GM19351 (cell line): ENCODE data around the gene ALPG.
"Not testable (repeated sequence)": the region's sequence is repeated elsewhere in the genome, so short reads cannot be mapped to it uniquely, and the experiment has no call there.

ENCODE experiments used
- ATAC-seq: cut with Tn5 transposase; IDR thresholded peaks from one replicate; pipeline ENCODE4 v1.9.1; 2021; ENCODE audit warnings: mild to moderate bottlenecking, moderate library complexity; ENCODE audit not compliant: unreplicated experiment

Gene ALPG

GRCh38 chr2:232376713-232377112 lies 29.9 kb upstream of the ALPG start:
- no peak for ATAC-seq

DNA sequence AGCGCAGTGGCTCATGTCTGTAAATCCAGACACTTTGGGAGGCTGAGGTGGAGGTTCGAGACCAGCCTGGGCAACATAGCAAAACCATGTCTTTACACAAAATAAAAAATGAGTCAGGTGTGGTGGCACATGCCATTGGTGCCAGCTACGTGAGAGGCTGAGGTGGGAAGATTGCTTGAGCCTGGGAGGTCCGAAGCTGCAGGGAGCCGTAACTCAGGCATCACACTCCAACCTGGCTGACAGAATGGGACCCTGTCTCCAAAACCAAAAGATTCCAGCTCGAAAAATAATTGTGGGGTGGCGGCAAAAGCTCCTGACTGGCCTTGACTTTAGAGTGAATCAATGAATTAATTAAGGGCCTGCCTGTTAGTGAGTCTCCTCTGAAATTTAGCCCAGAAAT lies 29.3 kb upstream of the ALPG start:
- no peak for ATAC-seq

GRCh38 chr2:232377841-232378734 lies 28.6 kb upstream of the ALPG start:
- no peak for ATAC-seq

- not testable (repeated sequence) for ATAC-seq
Measured at GRCh38 chr2:232378735-232379151, 27.9 kb upstream of the ALPG start, which contains the start of gene ALPP. ALPP (plus strand) TSS chr2:232378751; CDS start chr2:232378803, 52 bp downstream.

DNA sequence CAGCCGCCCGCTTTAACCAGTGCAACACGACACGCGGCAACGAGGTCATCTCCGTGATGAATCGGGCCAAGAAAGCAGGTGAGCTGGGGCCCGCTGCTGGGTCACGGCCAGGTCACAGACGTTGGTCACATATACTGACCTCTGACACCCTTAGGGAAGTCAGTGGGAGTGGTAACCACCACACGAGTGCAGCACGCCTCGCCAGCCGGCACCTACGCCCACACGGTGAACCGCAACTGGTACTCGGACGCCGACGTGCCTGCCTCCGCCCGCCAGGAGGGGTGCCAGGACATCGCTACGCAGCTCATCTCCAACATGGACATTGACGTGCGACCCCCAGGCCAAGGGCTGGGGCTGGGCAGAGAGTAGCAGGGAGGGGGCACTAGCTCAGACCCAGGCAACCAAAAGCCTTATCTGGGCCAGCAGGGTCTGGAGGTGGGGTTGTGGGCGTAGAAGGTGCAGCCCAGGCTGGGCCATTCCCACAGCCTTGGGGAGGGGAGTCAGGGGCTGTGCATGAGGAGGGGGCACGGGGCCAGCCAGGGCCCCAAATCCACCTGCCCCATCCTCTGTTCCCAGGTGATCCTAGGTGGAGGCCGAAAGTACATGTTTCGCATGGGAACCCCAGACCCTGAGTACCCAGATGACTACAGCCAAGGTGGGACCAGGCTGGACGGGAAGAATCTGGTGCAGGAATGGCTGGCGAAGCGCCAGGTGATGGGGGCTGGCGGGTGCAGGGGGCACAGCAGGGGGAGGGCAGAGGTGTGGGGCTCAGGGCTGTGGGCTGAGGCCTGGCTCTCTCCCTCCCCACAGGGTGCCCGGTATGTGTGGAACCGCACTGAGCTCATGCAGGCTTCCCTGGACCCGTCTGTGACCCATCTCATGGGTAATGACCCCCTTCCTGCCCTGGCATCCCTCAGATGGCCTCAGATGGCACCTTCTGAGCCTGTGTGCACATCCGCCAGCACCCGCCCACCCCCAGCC lies 26.7 kb upstream of the ALPG start:
- not testable (repeated sequence) for ATAC-seq

- ATAC-seq, result not testable (repeated sequence)
Measured at GRCh38 chr2:232381204-232382031, 25.2 kb upstream of the ALPG start.

- ATAC-seq, result no peak
Measured at GRCh38 chr2:232382331-232383225, 24.1 kb upstream of the ALPG start.

- ATAC-seq, result no peak
Measured at GRCh38 chr2:232384466-232384865, 22.2 kb upstream of the ALPG start.

GRCh38 chr2:232385058-232385457 lies 21.6 kb upstream of the ALPG start:
- ATAC-seq, result not testable (repeated sequence)

DNA sequence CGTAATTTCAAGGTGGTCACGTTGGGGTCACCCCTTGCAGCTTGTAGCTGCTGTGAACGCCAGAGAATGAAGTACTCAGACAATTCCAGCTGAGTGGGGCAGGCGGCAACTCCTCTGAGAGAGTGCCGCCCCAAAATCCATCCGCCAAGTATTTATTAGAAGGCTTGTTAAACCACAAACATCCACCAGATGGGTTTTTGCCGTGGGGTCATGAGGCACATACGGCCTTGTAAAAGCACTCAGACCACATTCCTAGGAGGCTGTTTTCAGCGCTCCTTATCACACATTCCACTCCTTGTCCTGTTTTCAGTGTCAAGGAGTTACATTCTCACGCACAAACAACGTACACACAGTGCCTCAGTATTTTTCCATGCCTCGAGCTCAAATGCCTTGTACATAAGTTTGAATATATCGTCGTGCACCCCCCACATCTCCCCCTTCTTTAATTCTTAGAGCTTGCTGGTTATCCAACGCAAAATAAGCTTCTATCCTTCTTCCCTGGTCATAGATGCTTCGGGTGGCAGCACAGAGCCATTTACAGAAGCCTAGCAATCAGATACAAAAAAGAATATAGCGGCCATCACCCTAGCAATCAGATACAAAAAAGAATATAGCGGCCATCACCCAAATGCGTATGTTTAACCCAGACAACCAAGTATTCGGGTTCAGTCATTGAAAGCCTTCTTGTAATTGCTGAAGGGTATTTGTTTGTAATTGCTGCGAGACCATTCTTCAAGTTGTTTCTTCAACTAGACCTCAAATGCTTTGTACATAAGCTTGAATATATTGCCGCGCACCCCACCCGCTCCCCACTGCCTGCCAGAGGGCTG lies 20.8 kb upstream of the ALPG start:
- no peak for ATAC-seq

GRCh38 chr2:232386490-232386739 lies 20.2 kb upstream of the ALPG start:
- no peak for ATAC-seq

DNA sequence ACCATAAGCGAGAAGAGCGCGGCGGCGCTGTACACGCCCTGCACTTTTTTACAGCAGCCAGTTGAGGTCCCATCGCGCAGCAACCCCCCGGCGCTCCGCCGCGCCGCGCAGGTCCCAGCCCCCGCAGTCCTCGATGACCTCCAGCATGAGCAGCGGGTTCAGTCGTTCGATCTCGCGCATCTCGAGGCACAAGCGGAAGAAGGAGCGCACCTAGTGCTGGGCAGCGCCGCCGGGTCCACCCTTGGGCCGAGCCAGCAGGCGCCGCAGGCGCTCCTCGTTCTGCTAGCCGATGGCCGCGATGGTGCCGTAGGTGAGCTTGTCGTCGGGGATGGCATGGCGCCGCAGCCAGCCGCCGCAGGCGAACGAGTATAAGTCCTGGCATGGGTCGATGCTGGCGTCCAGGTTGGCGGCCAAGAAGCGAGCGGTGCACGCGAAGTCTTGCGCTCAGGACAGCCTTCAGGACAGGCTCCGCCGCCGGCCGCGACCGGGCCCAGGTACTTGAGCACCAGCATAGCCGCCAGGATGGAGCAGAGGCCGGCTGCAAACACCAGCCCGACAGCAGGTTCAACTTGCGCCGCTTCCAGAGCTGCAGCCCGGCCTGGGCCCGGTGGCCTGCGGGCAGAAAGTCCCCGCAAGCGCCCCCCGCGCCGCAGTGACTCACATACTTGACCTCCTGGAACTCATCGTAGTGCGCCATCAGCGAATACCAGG lies 19.7 kb upstream of the ALPG start:
- no peak for ATAC-seq

DNA sequence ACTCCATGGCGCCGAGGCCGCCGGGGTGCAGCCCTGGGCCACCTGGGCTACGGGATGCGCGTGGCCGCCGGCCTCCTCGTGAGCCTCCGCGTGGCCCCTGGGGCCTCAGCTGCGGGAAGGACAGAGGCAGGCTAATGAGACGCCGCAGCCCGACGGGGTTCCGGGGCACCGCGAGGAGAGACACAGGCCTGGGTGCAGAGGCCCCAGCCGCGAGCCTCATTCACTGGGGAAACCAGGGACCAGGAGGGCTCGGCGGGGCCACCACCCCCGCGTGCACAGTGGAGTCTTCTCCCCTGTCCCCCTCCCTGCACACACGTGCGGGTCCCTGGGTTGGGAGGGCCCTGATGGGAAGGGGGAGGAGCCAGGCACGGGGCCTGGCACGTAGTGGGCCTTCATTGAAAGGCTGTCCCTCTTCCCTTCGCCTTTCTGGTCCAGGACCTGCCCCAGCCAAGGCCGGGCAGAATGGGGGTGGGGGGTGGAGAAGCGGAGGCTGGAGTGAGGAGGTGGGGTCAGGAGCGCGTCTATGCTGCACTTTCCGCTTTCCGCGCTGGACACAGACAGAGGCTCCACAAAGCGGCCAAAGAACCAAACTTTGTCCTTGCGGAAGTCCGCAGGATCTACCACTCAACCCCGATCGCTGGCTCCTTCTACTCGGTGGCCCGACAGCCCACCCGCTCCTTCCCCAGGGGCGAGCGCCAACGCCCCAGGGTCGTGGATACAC lies 19.0 kb upstream of the ALPG start:
- no peak for ATAC-seq

DNA sequence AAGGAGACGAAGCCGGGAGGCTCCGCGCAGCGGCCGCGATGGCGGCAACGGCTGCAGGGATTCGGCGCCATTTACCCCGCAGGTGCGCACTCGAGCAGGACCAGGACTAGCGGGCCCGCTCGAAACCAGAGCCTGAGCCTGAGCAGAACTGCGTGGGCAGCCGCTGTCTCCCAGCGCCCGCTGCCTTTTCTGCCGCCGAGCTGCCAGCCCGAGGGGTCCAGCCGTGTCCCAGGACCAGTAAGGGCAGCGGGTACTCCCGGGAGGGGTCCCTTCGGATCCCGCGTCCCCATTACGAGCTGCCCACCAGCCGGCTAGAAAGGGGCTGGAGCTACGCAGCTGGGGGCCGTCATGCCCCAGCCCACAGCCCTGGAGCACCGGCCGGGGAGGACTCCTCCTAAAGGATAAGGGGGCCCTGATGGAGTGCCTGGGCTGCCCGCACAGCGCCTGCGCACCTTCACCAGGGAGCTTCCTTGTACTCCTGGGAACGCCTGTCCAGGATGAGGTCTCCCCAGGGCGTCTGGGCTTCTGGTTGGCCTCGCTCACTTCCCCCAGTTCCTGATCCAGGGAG lies 18.2 kb upstream of the ALPG start:
- ATAC-seq, result no peak

DNA sequence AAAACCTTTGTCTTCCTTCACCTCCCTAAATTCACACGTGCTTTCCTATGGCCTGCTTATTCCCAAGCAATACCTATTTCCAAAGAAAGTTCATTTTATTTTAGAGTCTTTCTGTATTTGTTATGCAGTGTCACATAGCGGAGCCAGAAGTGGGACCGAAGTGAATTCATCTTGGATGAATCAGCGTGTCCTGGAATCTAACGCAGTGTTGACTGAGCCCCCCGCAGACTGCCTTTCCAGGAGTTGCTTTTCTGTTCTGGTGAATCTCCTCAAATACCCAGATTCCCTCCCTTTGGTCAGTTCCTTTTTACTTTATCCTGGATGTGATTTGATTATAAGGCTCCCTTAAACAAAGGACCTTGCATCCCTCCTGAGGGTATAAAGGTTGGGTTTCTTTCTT lies 17.3 kb upstream of the ALPG start:
- no peak for ATAC-seq

DNA sequence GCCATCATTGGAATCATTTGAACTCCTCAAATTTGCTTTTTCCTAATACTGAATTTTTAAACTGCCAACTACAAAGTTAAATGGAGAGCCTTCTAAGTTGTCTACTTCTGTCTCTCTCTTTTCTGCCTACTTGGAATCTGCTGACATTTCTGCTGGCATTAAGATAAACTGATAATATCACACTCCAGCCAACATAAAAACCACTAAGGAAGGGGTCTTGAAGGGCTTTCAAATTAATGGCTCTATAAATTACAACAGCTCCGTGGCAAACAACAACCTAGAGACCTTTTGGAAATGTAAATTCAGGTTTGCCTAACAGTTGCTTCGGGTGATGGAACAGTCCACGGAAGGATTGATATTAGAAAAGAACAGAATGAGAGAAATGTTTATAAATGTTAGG lies 16.0 kb upstream of the ALPG start:
- ATAC-seq, result no peak

DNA sequence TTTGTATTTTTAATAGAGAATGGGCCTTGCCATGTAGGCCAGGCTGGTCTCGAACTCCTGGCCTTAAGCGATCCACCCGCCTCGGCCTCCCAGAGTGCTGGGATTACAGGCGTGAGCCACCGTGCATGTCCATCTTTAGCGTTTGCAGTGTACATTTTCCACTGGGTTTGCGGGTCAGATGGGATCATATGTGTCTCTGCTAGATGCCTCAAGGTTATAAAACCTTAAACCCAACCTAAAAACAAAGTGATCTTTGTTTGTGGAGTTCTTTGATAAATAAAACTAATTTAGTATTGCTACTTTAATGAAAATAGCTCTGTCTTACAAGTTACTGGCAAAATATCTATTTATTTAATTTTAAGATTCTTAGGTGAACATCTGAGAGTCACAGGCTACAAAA lies 13.1 kb upstream of the ALPG start:
- no peak for ATAC-seq
